ENCODE data around the gene SH3TC1. TPM values are rescaled to one million over a fixed set of nuclear protein-coding genes. Genes with fewer than 3 reads are reported as not detected.

The SH3TC1 gene
- total and polyA plus RNA-seq, 2 of the 8 experiments (the other 6 are each of a cell fraction or from before 2014, with no cell fraction given): 0.15 TPM; not detected in 1

- Histone ChIP-seq H3K4me2 (ENCODE audit: insufficient read depth in 1 of 2, low read depth in 2 of 2, low read length in 2 of 2) (no peak overlapping the region), H3K9me3 (ENCODE audit: insufficient read depth in 2 of 2, low read depth in 1 of 2, low read length in 1 of 2) (no peaks in the 10 kb centered on the region), H3K36me3 (ENCODE audit: control insufficient read depth in 2 of 4, insufficient read depth in 4 of 4, low read length in 3 of 4) (no peaks in the 10 kb centered on the region), H2BK12ac (ENCODE audit: low read depth, low read length) (no peak overlapping the region; the same call in 1 of the 2 replicates), H3K4ac (replicated peaks; ENCODE audit: insufficient read length, low read depth, low read length) (no peak overlapping the region), H2AFZ (ENCODE audit: low read length) (no peak overlapping the region), H3K56ac (replicated peaks; ENCODE audit: insufficient read length, low read depth, low read length) (no peak overlapping the region), H3K4me3 (ENCODE audit: extremely low read depth in 1 of 4, insufficient read depth in 2 of 4, low read depth in 3 of 4, low read length in 4 of 4) (no peak overlapping the region), H2BK5ac (ENCODE audit: low read depth, low read length) (no peak overlapping the region), H3K27me3 (replicated peaks in 1 of 4; ENCODE audit: control insufficient read depth in 3 of 4, extremely low read depth in 1 of 4, insufficient read depth in 3 of 4, low read length in 3 of 4) (no peaks in the 10 kb centered on the region), H3K79me1 (ENCODE audit: low read depth, low read length) (no peaks in the 10 kb centered on the region), H3K27ac (ENCODE audit: low read depth, low read length) (no peak overlapping the region), H3K14ac (ENCODE audit: insufficient read length) (no peak overlapping the region), H4K20me1 (replicated peaks in 1 of 2; ENCODE audit: control insufficient read depth in 1 of 2, insufficient read depth in 2 of 2, low read length in 2 of 2) (no peaks in the 10 kb centered on the region), H2BK15ac (ENCODE audit: low read length) (no peak overlapping the region), H3K18ac (ENCODE audit: extremely low read depth, low read length) (no peak overlapping the region), H4K5ac (ENCODE audit: insufficient read length, low read depth, low read length) (no peak overlapping the region), H2BK20ac (ENCODE audit: low read length) (no peak overlapping the region), H2AK5ac (ENCODE audit: low read depth, low read length) (no peak overlapping the region), H4K8ac (ENCODE audit: extremely low read depth, insufficient read depth, low read length) (no peak overlapping the region), H3K23ac (ENCODE audit: insufficient read length) (no peak overlapping the region), H3K9ac (replicated peaks in 1 of 4; ENCODE audit: extremely low read depth in 1 of 4, low read depth in 3 of 4, low read length in 3 of 4) (no peak overlapping the region), H3K4me1 (replicated peaks in 1 of 4; ENCODE audit: control insufficient read depth in 3 of 4, insufficient read depth in 4 of 4, low read length in 3 of 4) (peaks cover 0 to under 1% (median 0%) of the 10 kb centered on the region in 4 experiments; a peak in 1 of 7 replicates), H3K79me2 (ENCODE audit: control insufficient read depth in 1 of 2, insufficient read depth in 2 of 2, low read length in 2 of 2) (no peaks in the 10 kb centered on the region), H2BK120ac (replicated peaks; ENCODE audit: low read depth, low read length) (no peak overlapping the region), H4K91ac (replicated peaks; ENCODE audit: insufficient read length, low read length) (no peak overlapping the region), H3K23me2 (ENCODE audit: low read depth, low read length) (no peaks in the 10 kb centered on the region; the same call in 1 of the 2 replicates)
- no peak for FAIRE-seq
- TF ChIP-seq JUN (IDR thresholded peaks at IDR 0.05; ENCODE audit: low read depth, low read length) (no peak), GABPA (IDR thresholded peaks at IDR 0.05; ENCODE audit: borderline replicate concordance, insufficient read depth, low read length) (no peak), SIRT6 (IDR thresholded peaks at IDR 0.05; ENCODE audit: low read length) (no peak), SRF (IDR thresholded peaks at IDR 0.05; ENCODE audit: low read depth, low read length) (no peak)
- DNase-seq (ENCODE audit: low read depth in 1 of 2, low spot score in 2 of 2): no peak
- 87% methylated on average over 13 of the region's 14 CpGs; no CpG with 5 or more reads in 1 of the 2 experiments for WGBS, 2 experiments (ENCODE audit: extremely low coverage in 1 of 2, insufficient coverage in 1 of 2, insufficient read length in 1 of 2, insufficient replicate concordance in 2 of 2, low coverage in 1 of 2, low lambda C conversion rate in 2 of 2, missing lambda C conversion rate in 1 of 2)
- POLR2A ChIA-PET (ENCODE audit: partially characterized antibody): no interaction called here
- CTCF ChIA-PET (ENCODE audit: partially characterized antibody): interaction anchor here (2.1 kb wide), 1 partner anchor 11 kb away, joined by 10 read pairs; no protein-coding TSS in a partner anchor
Observed at GRCh38 chr4:8255698-8256441, 56.8 kb downstream of the SH3TC1 start.
